Mesendoderm (in vitro differentiated cells): Measurements from ENCODE around the gene OOSP1.

ENCODE experiments used
- DNase-seq: peaks from one replicate; pipeline ENCODE4 v3.0.0; 2013
- H2AK5ac ChIP-seq: 2 replicates; pipeline ENCODE4 v1.6.1; 2013; ENCODE audit warnings: low read length, inconsistent platforms
- H2BK120ac ChIP-seq: 2 replicates; pipeline ENCODE4 v1.6.1; 2013; ENCODE audit warnings: low read depth, mild to moderate bottlenecking, low read length, moderate library complexity, mixed read lengths
- H2BK15ac ChIP-seq: replicated peaks from 2 replicates; pipeline ENCODE4 v1.6.1; 2013; ENCODE audit warnings: low read depth, mild to moderate bottlenecking, moderate library complexity
- H2BK5ac ChIP-seq: 2 replicates; pipeline ENCODE4 v1.6.1; 2013; ENCODE audit warnings: low read length, inconsistent platforms
- H3K18ac ChIP-seq: 2 replicates; pipeline ENCODE4 v1.6.1; 2013; ENCODE audit warnings: mild to moderate bottlenecking, low read length, mixed read lengths
- H3K23ac ChIP-seq: one replicate; pipeline ENCODE4 v1.6.1; 2013; ENCODE audit warnings: low read length
- H3K27ac ChIP-seq: 2 replicates; pipeline ENCODE4 v1.5.1; 2013; ENCODE audit warnings: low read depth, mild to moderate bottlenecking, inconsistent platforms, low read length, moderate library complexity
- H3K27me3 ChIP-seq: 2 replicates; pipeline ENCODE4 v1.6.1; 2013; ENCODE audit warnings: low read length, control low read depth, mild to moderate bottlenecking, inconsistent platforms; ENCODE audit not compliant: insufficient read depth, poor library complexity
- H3K36me3 ChIP-seq: 2 replicates; pipeline ENCODE4 v1.6.1; 2013; ENCODE audit warnings: low read length, inconsistent platforms; ENCODE audit not compliant: control insufficient read depth, insufficient read depth
- H3K4ac ChIP-seq: one replicate; pipeline ENCODE4 v1.6.1; 2013; ENCODE audit warnings: low read depth, mild to moderate bottlenecking, low read length, moderate library complexity
- H3K4me1 ChIP-seq: 2 replicates; pipeline ENCODE4 v1.6.1; 2013; ENCODE audit warnings: low read depth, low read length, inconsistent platforms; ENCODE audit not compliant: control insufficient read depth
- H3K4me2 ChIP-seq: 2 replicates; pipeline ENCODE4 v1.6.1; 2013; ENCODE audit warnings: low read length
- H3K4me3 ChIP-seq: 2 replicates; pipeline ENCODE4 v1.5.1; 2013; ENCODE audit warnings: mild to moderate bottlenecking, low read length
- H3K56ac ChIP-seq: one replicate; pipeline ENCODE4 v1.6.1; 2013; ENCODE audit warnings: low read length
- H3K79me1 ChIP-seq: 2 replicates; pipeline ENCODE4 v1.6.1; 2013; ENCODE audit warnings: low read length, inconsistent platforms
- H3K79me2 ChIP-seq: 2 replicates; pipeline ENCODE4 v1.6.1; 2013; ENCODE audit warnings: mild to moderate bottlenecking, low read length; ENCODE audit not compliant: control insufficient read depth, insufficient read depth
- H3K9ac ChIP-seq: 2 replicates; pipeline ENCODE4 v1.6.1; 2013; ENCODE audit warnings: low read length, inconsistent platforms
- H4K5ac ChIP-seq: one replicate; pipeline ENCODE4 v1.6.1; 2013; ENCODE audit warnings: low read length
- H4K8ac ChIP-seq: one replicate; pipeline ENCODE4 v1.6.1; 2013; ENCODE audit warnings: low read depth, mild to moderate bottlenecking, control low read depth, low read length, moderate library complexity
- WGBS: extraction: QIAGEN DNeasy Blood & Tissue Kit; methylation state at CpG from one replicate; pipeline ENCODE4 v1.1.7; 2013; ENCODE audit warnings: low lambda C conversion rate, missing lambda C conversion rate; ENCODE audit not compliant: insufficient coverage; ENCODE audit errors: extremely low coverage; 5-methylcytosine and 5-hydroxymethylcytosine counted together

OOSP1 gene

DNA sequence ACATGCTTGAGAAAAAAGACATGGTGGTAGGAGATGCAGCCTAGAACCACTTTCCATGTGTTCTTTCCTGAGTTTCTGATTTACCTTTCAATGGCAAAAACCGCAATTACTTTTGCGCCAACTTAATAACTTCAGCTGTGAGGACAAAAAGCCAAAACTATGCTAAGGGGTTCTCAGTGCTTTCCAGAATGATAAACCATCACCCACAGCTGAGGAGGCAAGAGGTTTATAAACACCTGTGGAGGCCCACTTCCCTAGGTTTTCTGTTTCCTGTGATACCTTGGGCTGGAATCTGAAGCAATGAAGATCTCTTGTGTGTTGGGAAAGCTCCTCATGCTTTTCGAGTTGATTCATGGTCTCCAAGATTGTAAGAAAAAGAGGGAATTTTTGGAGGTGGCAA, 25.5 kb downstream of the OOSP1 start, which contains the start of gene OOSP4A:
Gene OOSP4A (plus strand): TSS at position 301 of the 400 bp plus-strand sequence. CDS start 0 bp downstream, at position 301.
- DNase-seq: no peak
- Histone ChIP-seq H2AK5ac (no peak within 1 kb of the TSS), H4K5ac (no peak within 1 kb of the TSS), H3K79me1 (no peaks in the 10 kb centered on the region), H4K8ac (no peak within 1 kb of the TSS), H2BK120ac (no peak within 1 kb of the TSS), H3K4me3 (no peak within 1 kb of the TSS), H3K4me2 (no peak within 1 kb of the TSS), H3K79me2 (no peaks in the 10 kb centered on the region), H3K18ac (no peak within 1 kb of the TSS), H3K9ac (no peak within 1 kb of the TSS), H2BK15ac (no peak within 1 kb of the TSS), H3K36me3 (no peaks in the 10 kb centered on the region), H3K27me3 (no peaks in the 10 kb centered on the region), H3K4me1 (no peaks in the 10 kb centered on the region), H3K4ac (no peak within 1 kb of the TSS), H3K56ac (no peak within 1 kb of the TSS), H3K27ac (no peak within 1 kb of the TSS), H2BK5ac (no peak within 1 kb of the TSS), H3K23ac (no peak within 1 kb of the TSS)
- WGBS: no CpG with 5 or more reads among the region's 3 CpGs

GRCh38 chr11:59965424-59965823, 27.2 kb downstream of the OOSP1 start:
- H3K79me2 ChIP-seq: no peaks in the 10 kb centered on the region
- no peak overlapping the region for H2AK5ac ChIP-seq
- no peak overlapping the region for H3K4ac ChIP-seq
- H3K4me1 ChIP-seq: no peaks in the 10 kb centered on the region
- no peaks in the 10 kb centered on the region for H3K27me3 ChIP-seq
- H3K18ac ChIP-seq: no peak overlapping the region
- H3K4me2 ChIP-seq: no peak overlapping the region
- no peaks in the 10 kb centered on the region for H3K36me3 ChIP-seq
- no peak overlapping the region for H4K8ac ChIP-seq
- H3K4me3 ChIP-seq: no peak overlapping the region
- no peak overlapping the region for H3K56ac ChIP-seq
- no CpG with 5 or more reads among the region's 7 CpGs for WGBS
- H3K79me1 ChIP-seq: no peaks in the 10 kb centered on the region
- H3K27ac ChIP-seq: no peak overlapping the region
- no peak overlapping the region for H2BK5ac ChIP-seq
- no peak overlapping the region for H2BK15ac ChIP-seq
- H3K23ac ChIP-seq: no peak overlapping the region
- DNase-seq: no peak
- no peak overlapping the region for H4K5ac ChIP-seq
- H3K9ac ChIP-seq: no peak overlapping the region
- H2BK120ac ChIP-seq: no peak overlapping the region

GRCh38 chr11:59966201-59966600, 28.0 kb downstream of the OOSP1 start:
- no peak overlapping the region for H3K18ac ChIP-seq
- no peak overlapping the region for H4K8ac ChIP-seq
- no peak for DNase-seq
- H3K23ac ChIP-seq: no peak overlapping the region
- no peaks in the 10 kb centered on the region for H3K79me1 ChIP-seq
- no peaks in the 10 kb centered on the region for H3K79me2 ChIP-seq
- H2BK5ac ChIP-seq: no peak overlapping the region
- H3K4me2 ChIP-seq: no peak overlapping the region
- no peak overlapping the region for H3K4me3 ChIP-seq
- H3K27me3 ChIP-seq: no peaks in the 10 kb centered on the region
- no peak overlapping the region for H2AK5ac ChIP-seq
- no peak overlapping the region for H3K27ac ChIP-seq
- H2BK120ac ChIP-seq: no peak overlapping the region
- H3K56ac ChIP-seq: no peak overlapping the region
- no peak overlapping the region for H3K4ac ChIP-seq
- H3K9ac ChIP-seq: no peak overlapping the region
- no peak overlapping the region for H4K5ac ChIP-seq
- H2BK15ac ChIP-seq: no peak overlapping the region
- no CpG with 5 or more reads among the region's 3 CpGs for WGBS
- H3K4me1 ChIP-seq: no peaks in the 10 kb centered on the region
- H3K36me3 ChIP-seq: no peaks in the 10 kb centered on the region

DNA sequence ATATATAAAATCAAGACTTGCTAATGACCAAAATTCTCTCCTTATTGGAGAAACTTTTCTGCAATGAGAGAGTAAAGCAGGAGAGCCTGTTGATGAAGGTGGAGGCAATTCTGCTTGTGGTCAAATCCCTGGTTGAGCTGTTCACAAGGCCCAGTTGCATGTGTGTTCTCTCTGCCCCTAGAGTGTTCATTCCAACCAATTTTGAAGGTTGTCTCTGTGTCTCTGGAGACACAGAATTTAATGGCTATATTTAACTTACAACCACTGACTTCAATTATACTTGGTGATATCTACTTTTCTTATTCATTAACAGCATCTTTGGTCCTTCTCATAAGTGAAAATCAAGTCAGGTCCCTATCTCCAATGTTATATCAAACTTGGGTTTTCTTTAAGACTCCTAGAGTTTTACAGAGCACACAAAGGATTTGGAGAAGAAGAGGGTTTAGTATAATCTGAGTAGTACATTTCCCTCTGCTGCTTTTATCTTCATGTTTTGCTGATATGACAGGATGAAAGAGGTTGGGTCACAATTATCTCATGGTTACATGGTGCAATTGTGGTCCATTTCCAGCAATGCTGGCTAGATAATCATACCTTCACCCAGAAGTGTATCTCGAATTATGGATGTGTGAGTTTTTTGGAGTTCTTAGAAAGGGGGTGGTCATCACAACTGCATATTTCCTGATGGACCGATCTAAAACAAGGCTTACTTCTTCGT, 29.6 kb downstream of the OOSP1 start:
- Histone ChIP-seq H2BK15ac (no peak overlapping the region), H3K23ac (no peak overlapping the region), H3K79me2 (no peaks in the 10 kb centered on the region), H3K18ac (no peak overlapping the region), H3K27me3 (no peaks in the 10 kb centered on the region), H4K5ac (no peak overlapping the region), H2AK5ac (no peak overlapping the region), H3K4me1 (no peaks in the 10 kb centered on the region), H3K27ac (no peak overlapping the region), H3K79me1 (no peaks in the 10 kb centered on the region), H3K4me3 (no peak overlapping the region), H4K8ac (no peak overlapping the region), H3K56ac (no peak overlapping the region), H2BK5ac (no peak overlapping the region), H3K36me3 (no peaks in the 10 kb centered on the region), H3K9ac (no peak overlapping the region), H2BK120ac (no peak overlapping the region), H3K4me2 (no peak overlapping the region), H3K4ac (no peak overlapping the region)
- no peak for DNase-seq
- no CpG with 5 or more reads among the region's 3 CpGs for WGBS

DNA sequence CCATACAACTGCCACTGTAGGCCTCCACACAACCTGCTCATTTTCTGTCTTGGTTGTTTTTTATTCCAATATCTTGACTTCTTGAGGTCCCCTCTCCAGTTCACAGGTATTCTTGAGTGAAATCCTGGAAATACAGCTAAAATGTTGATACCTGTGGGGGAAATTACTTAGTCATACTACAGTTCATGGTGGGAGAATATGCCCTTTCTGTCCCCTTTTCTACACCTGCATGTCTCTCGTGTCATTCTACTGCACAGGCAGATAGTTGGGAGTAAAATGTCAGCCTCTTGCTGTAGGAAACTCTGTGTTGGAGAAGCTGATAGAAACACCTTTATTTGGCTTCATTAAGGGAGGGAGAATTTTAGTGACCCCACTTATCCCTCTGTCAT, 30.2 kb downstream of the OOSP1 start:
- WGBS: no CpG with 5 or more reads among the region's 1 CpG
- Histone ChIP-seq H3K79me2 (no peaks in the 10 kb centered on the region), H3K4me3 (no peak overlapping the region), H4K8ac (no peak overlapping the region), H3K56ac (no peak overlapping the region), H3K4me1 (no peaks in the 10 kb centered on the region), H2BK15ac (no peak overlapping the region), H3K4ac (no peak overlapping the region), H3K36me3 (no peaks in the 10 kb centered on the region), H3K4me2 (no peak overlapping the region), H2BK5ac (no peak overlapping the region), H3K18ac (no peak overlapping the region), H3K23ac (no peak overlapping the region), H4K5ac (no peak overlapping the region), H3K27ac (no peak overlapping the region), H3K79me1 (no peaks in the 10 kb centered on the region), H2BK120ac (no peak overlapping the region), H3K27me3 (no peaks in the 10 kb centered on the region), H2AK5ac (no peak overlapping the region), H3K9ac (no peak overlapping the region)
- DNase-seq: no peak

- no peak overlapping the region for H4K8ac ChIP-seq
- no peak overlapping the region for H3K23ac ChIP-seq
- DNase-seq: no peak
- no peaks in the 10 kb centered on the region for H3K79me2 ChIP-seq
- H3K4me2 ChIP-seq: no peak overlapping the region
- no peak overlapping the region for H3K4ac ChIP-seq
- H2BK120ac ChIP-seq: no peak overlapping the region
- H3K27me3 ChIP-seq: no peaks in the 10 kb centered on the region
- no peak overlapping the region for H3K18ac ChIP-seq
- H3K4me1 ChIP-seq: no peaks in the 10 kb centered on the region
- no peak overlapping the region for H2AK5ac ChIP-seq
- WGBS: no CpG with 5 or more reads among the region's 5 CpGs
- no peaks in the 10 kb centered on the region for H3K79me1 ChIP-seq
- no peak overlapping the region for H4K5ac ChIP-seq
- no peak overlapping the region for H3K9ac ChIP-seq
- H3K36me3 ChIP-seq: no peaks in the 10 kb centered on the region
- H3K4me3 ChIP-seq: no peak overlapping the region
- H2BK5ac ChIP-seq: no peak overlapping the region
- H3K27ac ChIP-seq: no peak overlapping the region
- H3K56ac ChIP-seq: no peak overlapping the region
- H2BK15ac ChIP-seq: no peak overlapping the region
These were observed 34.9 kb downstream of the OOSP1 start for GRCh38 chr11:59973097-59973496.
